ENCODE measurements around the gene MLLT10. TPM values are rescaled to one million over a fixed set of nuclear protein-coding genes. Genes with fewer than 3 reads are reported as not detected.

MLLT10 gene
- total and polyA plus RNA-seq, 9 of the 15 experiments (the other 6 are each of a cell fraction or from before 2014, with no cell fraction given), result 18.8 to 81.4 (median 64.2) TPM

- no peak for TF ChIP-seq ZNF398 (CRISPR knock-in tag; IDR thresholded peaks at IDR 0.05)
- no peak for TF ChIP-seq ZKSCAN3 (CRISPR knock-in tag; IDR thresholded peaks at IDR 0.05)
- TF ChIP-seq GMEB1 (CRISPR knock-in tag; IDR thresholded peaks at IDR 0.05), result peak; percentile 97
- peak; percentile 90 for TF ChIP-seq RB1 (IDR thresholded peaks at IDR 0.05; ENCODE audit: low read depth)
- TF ChIP-seq ZFX (CRISPR knock-in tag; IDR thresholded peaks at IDR 0.05), result peak; percentile 66
- peak; percentile 87 for TF ChIP-seq ZNF589 (CRISPR knock-in tag; IDR thresholded peaks at IDR 0.05; ENCODE audit: low read depth)
- TF ChIP-seq ZNF143 (CRISPR knock-in tag; IDR thresholded peaks at IDR 0.05), result no peak
- 0 out of 2 replicates have a peak, but pooled peaks have one; percentile 21 for TF ChIP-seq ZBTB9 (CRISPR knock-in tag; IDR thresholded peaks at IDR 0.05)
- no peak for TF ChIP-seq RERE (CRISPR knock-in tag; IDR thresholded peaks at IDR 0.05; ENCODE audit: borderline replicate concordance)
- TF ChIP-seq ESRRA (IDR thresholded peaks at IDR 0.05; ENCODE audit: borderline replicate concordance, low read depth), result peak; percentile 82
- TF ChIP-seq BCOR (IDR thresholded peaks at IDR 0.05), result no peak
- TF ChIP-seq LEF1 (IDR thresholded peaks at IDR 0.05), result peak; percentile 27; the same call in 1 of the 2 replicates
- no peak for TF ChIP-seq HMG20B (CRISPR knock-in tag; IDR thresholded peaks at IDR 0.05)
- peak; percentile 92 for TF ChIP-seq GATAD2B (IDR thresholded peaks at IDR 0.05; ENCODE audit: borderline replicate concordance)
- TF ChIP-seq ELF1 (tag; IDR thresholded peaks at IDR 0.05), result 0 out of 2 replicates have a peak, but pooled peaks have one; percentile 22
- peak; percentile 16; the same call in 1 of the 2 replicates for TF ChIP-seq BACH1 (tag; IDR thresholded peaks at IDR 0.05)
Observed at GRCh38 chr10:21533467-21534279, at the start of gene MLLT10 (continued).
